ENCODE measurements around the gene TMEM182. TPM values are rescaled to one million over a fixed set of nuclear protein-coding genes. Genes with fewer than 3 reads are reported as not detected.

The TMEM182 gene
- total RNA-seq, 1 donor from 2014 or later: 4.2 TPM

- H3K9me3 Mint-ChIP-seq (ENCODE audit: low read depth): no peaks in the 10 kb centered on the region
- no peak for TF ChIP-seq CTCF (IDR thresholded peaks at IDR 0.05)
These were observed 7.2 kb upstream of the TMEM182 start for GRCh38 chr2:102754456-102755145.

GRCh38 chr2:102755284-102755683, 6.5 kb upstream of the TMEM182 start:
- Mint-ChIP-seq H3K27me3 (ENCODE audit: low read depth) (no peaks in the 10 kb centered on the region), H3K27ac (ENCODE audit: unreplicated experiment) (no peak overlapping the region), H3K36me3 (ENCODE audit: low read depth) (peaks cover 2% of the 10 kb centered on the region), H3K4me3 (ENCODE audit: unreplicated experiment) (no peak overlapping the region), H3K4me1 (ENCODE audit: low read depth) (no peaks in the 10 kb centered on the region), H3K9me3 (ENCODE audit: low read depth) (no peaks in the 10 kb centered on the region)
- no peak for DNase-seq (ENCODE audit: low spot score)
- TF ChIP-seq CTCF (IDR thresholded peaks at IDR 0.05): no peak

More at GRCh38 chr2:102754456-102755145, 7.2 kb upstream of the TMEM182 start:
- no peak for DNase-seq (ENCODE audit: low spot score)
- no peak overlapping the region for H3K4me3 Mint-ChIP-seq (ENCODE audit: unreplicated experiment)
- no peaks in the 10 kb centered on the region for H3K27me3 Mint-ChIP-seq (ENCODE audit: low read depth)
- H3K36me3 Mint-ChIP-seq (ENCODE audit: low read depth): peaks cover 2% of the 10 kb centered on the region
- no peak overlapping the region for H3K27ac Mint-ChIP-seq (ENCODE audit: unreplicated experiment)
- no peaks in the 10 kb centered on the region for H3K4me1 Mint-ChIP-seq (ENCODE audit: low read depth)

GRCh38 chr2:102758439-102758838, 3.4 kb upstream of the TMEM182 start:
- TF ChIP-seq CTCF (IDR thresholded peaks at IDR 0.05): no peak
- no peaks in the 10 kb centered on the region for H3K4me1 Mint-ChIP-seq (ENCODE audit: low read depth)
- no peaks in the 10 kb centered on the region for H3K9me3 Mint-ChIP-seq (ENCODE audit: low read depth)
- no peak overlapping the region for H3K4me3 Mint-ChIP-seq (ENCODE audit: unreplicated experiment)
- peaks cover 2% of the 10 kb centered on the region for H3K36me3 Mint-ChIP-seq (ENCODE audit: low read depth)
- H3K27me3 Mint-ChIP-seq (ENCODE audit: low read depth): no peaks in the 10 kb centered on the region
- H3K27ac Mint-ChIP-seq (ENCODE audit: unreplicated experiment): no peak overlapping the region
- no peak for DNase-seq (ENCODE audit: low spot score)

- Mint-ChIP-seq H3K4me1 (ENCODE audit: low read depth) (no peaks in the 10 kb centered on the region), H3K9me3 (ENCODE audit: low read depth) (no peaks in the 10 kb centered on the region), H3K4me3 (ENCODE audit: unreplicated experiment) (no peak overlapping the region), H3K27me3 (ENCODE audit: low read depth) (no peaks in the 10 kb centered on the region), H3K36me3 (ENCODE audit: low read depth) (peaks cover 5% of the 10 kb centered on the region), H3K27ac (ENCODE audit: unreplicated experiment) (no peak overlapping the region)
- TF ChIP-seq CTCF (IDR thresholded peaks at IDR 0.05): no peak
- no peak for DNase-seq (ENCODE audit: low spot score)
These were observed 2.3 kb downstream of the TMEM182 start for GRCh38 chr2:102764083-102764482.

GRCh38 chr2:102765061-102765460, 3.2 kb downstream of the TMEM182 start:
- Mint-ChIP-seq H3K27ac (ENCODE audit: unreplicated experiment) (no peak overlapping the region), H3K36me3 (ENCODE audit: low read depth) (peaks cover 5% of the 10 kb centered on the region), H3K4me1 (ENCODE audit: low read depth) (no peaks in the 10 kb centered on the region), H3K4me3 (ENCODE audit: unreplicated experiment) (no peak overlapping the region), H3K27me3 (ENCODE audit: low read depth) (no peaks in the 10 kb centered on the region), H3K9me3 (ENCODE audit: low read depth) (no peaks in the 10 kb centered on the region)
- no peak for DNase-seq (ENCODE audit: low spot score)
- no peak for TF ChIP-seq CTCF (IDR thresholded peaks at IDR 0.05)

Data from chondrocyte (in vitro differentiated cells).